SU-DHL-6 (cell line): Measurements from ENCODE around the gene DSTN.

Experiments used
- H2AFZ ChIP-seq: fragments of 200-600 bp; sonication (generic); 2 replicates; pipeline ENCODE4 v1.6.1; 2014; ENCODE audit warnings: low read depth, mild to moderate bottlenecking, moderate library complexity, mixed read lengths, antibody characterized with exemption, low read length; ENCODE audit not compliant: severe bottlenecking
- H3F3A ChIP-seq: fragments of 200-600 bp; shearing (Covaris generic); 2 replicates; pipeline ENCODE4 v1.6.0; 2016; ENCODE audit warnings: antibody characterized with exemption, mild to moderate bottlenecking; ENCODE audit not compliant: insufficient read depth
- H3K27ac ChIP-seq: fragments of 200-600 bp; sonication (generic); 2 replicates; pipeline ENCODE4 v1.5.1; 2016; ENCODE audit warnings: low read depth, mild to moderate bottlenecking, low read length, moderate library complexity, mixed read lengths
- H3K27me3 ChIP-seq: fragments of 200-600 bp; sonication (generic), shearing (Covaris generic); 2 replicates; pipeline ENCODE4 v1.6.0; 2014; ENCODE audit warnings: mild to moderate bottlenecking, low read length
- H3K36me3 ChIP-seq: fragments of 200-600 bp; sonication (generic); 2 replicates; pipeline ENCODE4 v1.6.1; 2014; ENCODE audit warnings: mild to moderate bottlenecking, low read length, mixed read lengths
- H3K4me2 ChIP-seq: fragments of 300-600, 200-600 bp; shearing (Covaris generic), sonication (generic); 2 replicates; pipeline ENCODE4 v1.6.0; 2014; ENCODE audit warnings: low read length, low read depth, mild to moderate bottlenecking; ENCODE audit not compliant: poor library complexity, severe bottlenecking
- H3K4me3 ChIP-seq: fragments of 200-600 bp; sonication (generic); 2 replicates; pipeline ENCODE4 v1.5.1; 2014; ENCODE audit warnings: antibody characterized with exemption, low read length, mild to moderate bottlenecking, mixed read lengths; ENCODE audit not compliant: insufficient read depth, poor library complexity, severe bottlenecking
- H3K79me2 ChIP-seq: fragments of 200-600 bp; sonication (generic); 2 replicates; pipeline ENCODE4 v1.6.1; 2014; ENCODE audit warnings: mild to moderate bottlenecking, low read length, moderate library complexity; ENCODE audit not compliant: insufficient read depth
- H3K9ac ChIP-seq: fragments of 200-600 bp; sonication (generic); 2 replicates; pipeline ENCODE4 v1.7.0; 2014; ENCODE audit warnings: mild to moderate bottlenecking, low read length
- H3K9me2 ChIP-seq: fragments of 200-600 bp; sonication (generic); replicated peaks from 2 replicates; pipeline ENCODE4 v1.6.1; 2014; ENCODE audit warnings: low read length; ENCODE audit not compliant: insufficient read depth
- H3K9me3 ChIP-seq: fragments of 200-600 bp; sonication (generic); 2 replicates; pipeline ENCODE4 v1.6.1; 2014; ENCODE audit warnings: low read length, mixed read lengths; ENCODE audit not compliant: insufficient read depth
- H4K20me1 ChIP-seq: fragments of 200-600 bp; sonication (generic); 2 replicates; pipeline ENCODE4 v1.6.1; 2014; ENCODE audit warnings: low read depth, mild to moderate bottlenecking, antibody characterized with exemption, low read length, moderate library complexity, mixed read lengths
- EZH2phosphoT487 ChIP-seq: fragments of 200-600 bp; sonication (generic), shearing (Covaris generic); conservative IDR thresholded peaks from 2 replicates; pipeline ENCODE4 v1.6.1; 2018; ENCODE audit warnings: mild to moderate bottlenecking, antibody characterized with exemption, low read length, moderate library complexity, mixed read lengths
- TF ChIP-seq, protein P1 (sequence below): fragments of 200-600 bp; sonication (generic); IDR thresholded peaks from one replicate; pipeline ENCODE4 v1.5.1; 2017; ENCODE audit warnings: antibody characterized with exemption, mild to moderate bottlenecking, low read length, moderate library complexity; ENCODE audit not compliant: insufficient read depth, poor library complexity, severe bottlenecking

Gene DSTN

DNA sequence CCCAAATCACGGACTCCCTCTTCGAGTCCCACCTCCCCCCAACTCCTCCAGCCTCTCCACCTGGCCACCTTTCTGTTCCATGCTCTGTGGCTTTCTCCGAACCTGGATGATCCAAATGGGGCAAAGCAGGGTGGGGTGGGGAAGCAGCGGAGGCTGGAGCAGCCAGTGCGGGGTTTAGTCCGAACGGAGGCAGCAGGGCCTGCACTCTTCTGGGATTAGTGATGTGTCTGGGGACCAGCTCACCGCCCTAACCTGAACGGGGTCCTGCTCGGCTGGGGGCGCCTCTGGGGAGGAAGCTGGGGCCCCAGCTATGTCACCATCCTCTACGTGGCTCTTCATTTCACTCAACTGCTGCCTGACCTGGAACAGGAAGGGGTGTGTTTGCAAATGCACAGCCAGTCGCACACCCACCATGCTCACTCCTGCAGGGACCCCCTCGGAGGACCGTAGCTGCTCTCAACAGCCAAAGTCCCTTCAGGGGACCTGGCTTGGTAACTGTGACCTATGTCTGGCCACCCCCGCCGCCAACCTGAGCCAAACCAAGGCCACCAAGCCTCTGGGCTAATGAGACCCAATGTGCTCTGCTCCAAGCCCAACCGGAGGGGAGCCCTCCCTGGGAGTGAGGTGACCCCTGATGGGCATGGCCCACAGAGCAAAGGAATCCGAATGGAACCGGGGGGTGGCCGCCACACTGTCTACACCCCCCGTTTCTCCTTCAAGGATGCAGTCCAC is 46.8 kb downstream of the DSTN start:
- TF ChIP-seq, protein P1, sequence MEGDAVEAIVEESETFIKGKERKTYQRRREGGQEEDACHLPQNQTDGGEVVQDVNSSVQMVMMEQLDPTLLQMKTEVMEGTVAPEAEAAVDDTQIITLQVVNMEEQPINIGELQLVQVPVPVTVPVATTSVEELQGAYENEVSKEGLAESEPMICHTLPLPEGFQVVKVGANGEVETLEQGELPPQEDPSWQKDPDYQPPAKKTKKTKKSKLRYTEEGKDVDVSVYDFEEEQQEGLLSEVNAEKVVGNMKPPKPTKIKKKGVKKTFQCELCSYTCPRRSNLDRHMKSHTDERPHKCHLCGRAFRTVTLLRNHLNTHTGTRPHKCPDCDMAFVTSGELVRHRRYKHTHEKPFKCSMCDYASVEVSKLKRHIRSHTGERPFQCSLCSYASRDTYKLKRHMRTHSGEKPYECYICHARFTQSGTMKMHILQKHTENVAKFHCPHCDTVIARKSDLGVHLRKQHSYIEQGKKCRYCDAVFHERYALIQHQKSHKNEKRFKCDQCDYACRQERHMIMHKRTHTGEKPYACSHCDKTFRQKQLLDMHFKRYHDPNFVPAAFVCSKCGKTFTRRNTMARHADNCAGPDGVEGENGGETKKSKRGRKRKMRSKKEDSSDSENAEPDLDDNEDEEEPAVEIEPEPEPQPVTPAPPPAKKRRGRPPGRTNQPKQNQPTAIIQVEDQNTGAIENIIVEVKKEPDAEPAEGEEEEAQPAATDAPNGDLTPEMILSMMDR: no peak
- TF ChIP-seq EZH2phosphoT487: no peak
- Histone ChIP-seq H3F3A (no peaks in the 10 kb centered on the region), H3K36me3 (no peaks in the 10 kb centered on the region), H3K9me2 (no peaks in the 10 kb centered on the region), H3K27ac (no peak overlapping the region), H2AFZ (no peak overlapping the region), H3K4me2 (no peak overlapping the region), H3K9ac (no peak overlapping the region), H4K20me1 (no peaks in the 10 kb centered on the region), H3K79me2 (no peaks in the 10 kb centered on the region), H3K4me3 (no peak overlapping the region), H3K27me3 (no peaks in the 10 kb centered on the region), H3K9me3 (no peaks in the 10 kb centered on the region)

- Histone ChIP-seq H3K9ac (no peak overlapping the region), H3K4me3 (no peak overlapping the region), H3K79me2 (no peaks in the 10 kb centered on the region), H2AFZ (no peak overlapping the region), H3K9me3 (no peaks in the 10 kb centered on the region), H4K20me1 (no peaks in the 10 kb centered on the region), H3F3A (no peaks in the 10 kb centered on the region), H3K27me3 (no peaks in the 10 kb centered on the region), H3K27ac (no peak overlapping the region), H3K9me2 (no peaks in the 10 kb centered on the region), H3K36me3 (no peaks in the 10 kb centered on the region), H3K4me2 (no peak overlapping the region)
- no peak for TF ChIP-seq EZH2phosphoT487
- TF ChIP-seq, protein P1: peak; percentile 15
These were observed 47.5 kb downstream of the DSTN start for GRCh38 chr20:17617212-17617867.

DNA sequence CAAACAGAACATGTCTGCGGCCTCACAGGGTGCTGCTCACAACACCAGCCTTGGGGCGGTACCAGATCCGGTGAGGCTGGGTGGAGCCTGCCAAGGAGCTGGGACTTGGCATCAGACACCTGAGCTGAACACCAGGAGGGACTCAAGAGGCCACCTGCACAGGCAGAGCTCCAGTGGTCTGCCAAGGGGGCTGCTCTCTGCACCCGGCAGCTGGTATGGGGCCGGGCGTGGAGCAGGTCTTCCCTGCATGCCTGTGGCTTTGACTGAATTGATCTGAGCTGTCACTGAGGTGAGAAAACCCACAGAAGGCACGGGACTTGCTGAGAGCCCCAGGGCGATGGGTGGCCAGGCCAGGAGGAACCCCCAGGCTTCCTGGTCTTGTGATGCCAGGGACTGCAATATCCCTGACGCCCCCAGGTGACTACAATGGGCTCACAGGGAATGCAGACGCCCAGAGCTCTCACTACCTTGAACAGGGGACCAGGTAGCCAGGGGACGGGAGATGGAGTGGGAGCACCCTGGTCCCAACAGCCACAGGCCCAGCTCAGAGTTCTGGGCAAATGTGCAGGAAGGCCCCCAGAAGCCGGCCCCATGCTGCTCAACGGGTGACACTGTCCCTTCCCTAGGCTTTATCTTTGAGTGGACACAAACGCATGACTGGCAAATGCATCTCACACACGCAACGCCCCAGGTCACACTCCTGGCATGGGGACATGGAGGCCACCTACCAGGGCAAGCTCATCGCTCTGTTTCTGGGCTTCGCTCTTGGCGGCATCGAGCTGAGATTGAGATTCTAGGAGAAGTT is 48.2 kb downstream of the DSTN start:
- Histone ChIP-seq H2AFZ (no peak overlapping the region), H3K4me2 (no peak overlapping the region), H3K27me3 (no peaks in the 10 kb centered on the region), H3K79me2 (no peaks in the 10 kb centered on the region), H3K9me2 (no peaks in the 10 kb centered on the region), H3F3A (no peaks in the 10 kb centered on the region), H3K9ac (no peak overlapping the region), H3K27ac (no peak overlapping the region), H4K20me1 (no peaks in the 10 kb centered on the region), H3K4me3 (no peak overlapping the region), H3K36me3 (no peaks in the 10 kb centered on the region), H3K9me3 (no peaks in the 10 kb centered on the region)
- TF ChIP-seq, protein P1: peak; percentile 7
- TF ChIP-seq EZH2phosphoT487: no peak
